Iris pigment epithelial cell (primary cell): ENCODE measurements around the gene ATP6V0C.

Experiments
- DNase-seq: peaks from one replicate; pipeline ENCODE4 v3.0.0-alpha.2; 2011; ENCODE audit warnings: low read depth

Gene ATP6V0C

DNA sequence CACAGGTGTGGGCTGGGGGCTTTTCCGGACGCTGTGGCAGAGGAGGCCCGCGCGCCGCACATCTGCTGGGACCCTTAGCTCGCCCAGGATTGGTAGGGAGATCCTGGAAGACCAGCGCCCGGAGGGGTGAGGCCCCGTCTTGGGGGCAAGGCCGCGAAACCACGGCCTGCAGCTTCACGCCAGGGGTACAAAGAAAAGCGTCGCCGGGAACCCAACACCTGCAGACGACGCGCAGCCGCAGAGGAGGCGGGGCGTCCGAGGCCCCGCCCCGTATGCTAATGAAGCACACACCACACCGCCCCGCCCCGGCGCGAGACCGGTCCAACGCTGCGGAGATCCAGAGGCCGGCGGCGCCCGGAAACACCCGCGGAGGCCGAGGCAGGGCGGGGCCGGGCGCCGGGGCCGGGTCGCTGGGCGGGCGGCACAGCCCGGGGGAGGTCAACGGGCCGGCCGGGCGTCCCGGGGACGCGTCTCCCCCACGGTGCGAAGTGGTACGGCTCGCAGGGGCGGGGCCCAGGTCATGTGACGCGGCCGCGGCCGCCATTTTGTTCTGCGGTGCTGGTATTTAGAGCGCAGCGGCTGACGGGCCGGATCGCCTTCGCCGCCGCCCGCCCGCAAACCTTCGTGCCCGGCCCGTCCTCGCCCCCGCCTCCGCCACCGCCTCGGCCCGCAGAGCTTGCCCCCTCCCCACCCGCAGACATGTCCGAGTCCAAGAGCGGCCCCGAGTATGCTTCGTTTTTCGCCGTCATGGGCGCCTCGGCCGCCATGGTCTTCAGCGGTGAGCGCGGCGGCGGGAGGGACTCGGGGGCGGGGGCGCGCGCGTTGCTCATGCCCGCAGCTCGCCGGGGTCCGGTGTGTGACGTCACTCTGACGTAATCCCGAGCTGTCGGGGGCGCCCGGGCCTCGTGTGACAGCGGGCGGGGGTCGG lies at the start of gene ATP6V0C:
Gene ATP6V0C, plus strand, starts transcription at position 548 of the 928 bp plus-strand sequence. Its CDS starts 152 bp downstream, at position 700.
- peak; percentile 84 for DNase-seq

DNA sequence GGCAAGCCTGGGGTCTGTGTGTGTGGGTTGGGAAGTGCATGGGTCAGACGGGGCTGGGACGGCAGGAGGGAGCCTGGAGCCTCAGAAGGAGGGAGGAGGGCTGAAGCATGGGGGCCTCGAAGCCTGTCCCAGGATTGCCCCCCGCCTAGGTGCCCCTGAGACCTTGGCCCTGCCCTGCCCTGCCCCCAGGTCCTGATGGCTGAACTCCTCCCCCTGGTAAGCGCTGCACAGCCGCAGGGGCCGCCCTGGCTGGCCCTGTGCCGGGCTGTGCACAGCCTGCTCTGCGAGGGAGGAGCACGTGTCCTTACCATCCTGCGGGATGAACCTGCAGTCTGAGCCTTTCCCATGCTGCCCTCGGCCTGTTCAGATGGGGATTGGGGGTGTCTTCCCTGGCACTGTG lies 49.4 kb upstream of the ATP6V0C start:
- DNase-seq, result no peak

DNA sequence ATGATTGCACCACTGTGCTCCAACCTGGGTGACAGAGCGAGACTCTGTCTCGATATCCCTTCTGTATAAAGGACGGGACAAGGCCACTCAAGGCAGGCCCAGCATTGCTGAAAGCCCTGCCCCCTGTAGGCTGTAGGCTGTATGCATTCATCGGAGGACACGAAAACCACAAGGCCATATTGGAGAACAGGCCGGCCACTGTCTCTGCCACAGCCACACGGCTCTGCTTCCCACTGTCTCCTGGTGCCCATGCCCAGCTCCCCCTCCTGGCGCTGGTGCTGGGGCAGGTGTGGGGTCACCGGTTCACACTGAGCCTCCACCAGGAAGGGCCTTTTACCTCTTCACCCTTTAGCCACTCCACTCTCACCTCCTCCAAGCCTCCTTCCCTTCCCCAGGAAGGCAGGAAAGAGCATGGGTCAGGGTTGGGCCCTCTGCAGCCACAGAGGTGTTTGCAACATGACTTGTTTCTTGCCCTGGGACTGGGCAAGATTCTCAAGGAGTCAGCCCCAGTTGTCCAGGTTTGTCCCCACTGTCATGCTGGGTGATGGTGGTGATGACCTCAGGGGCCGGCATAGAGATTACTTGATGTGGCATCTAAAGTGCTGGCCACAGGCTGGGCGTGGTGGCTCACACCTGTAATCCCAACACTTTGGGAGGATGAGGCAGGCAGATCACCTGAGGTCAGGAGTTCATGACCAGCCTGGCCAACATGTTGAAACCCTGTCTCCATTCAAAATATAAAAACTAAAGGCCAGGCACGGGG lies 47.9 kb upstream of the ATP6V0C start:
- DNase-seq, result no peak

DNA sequence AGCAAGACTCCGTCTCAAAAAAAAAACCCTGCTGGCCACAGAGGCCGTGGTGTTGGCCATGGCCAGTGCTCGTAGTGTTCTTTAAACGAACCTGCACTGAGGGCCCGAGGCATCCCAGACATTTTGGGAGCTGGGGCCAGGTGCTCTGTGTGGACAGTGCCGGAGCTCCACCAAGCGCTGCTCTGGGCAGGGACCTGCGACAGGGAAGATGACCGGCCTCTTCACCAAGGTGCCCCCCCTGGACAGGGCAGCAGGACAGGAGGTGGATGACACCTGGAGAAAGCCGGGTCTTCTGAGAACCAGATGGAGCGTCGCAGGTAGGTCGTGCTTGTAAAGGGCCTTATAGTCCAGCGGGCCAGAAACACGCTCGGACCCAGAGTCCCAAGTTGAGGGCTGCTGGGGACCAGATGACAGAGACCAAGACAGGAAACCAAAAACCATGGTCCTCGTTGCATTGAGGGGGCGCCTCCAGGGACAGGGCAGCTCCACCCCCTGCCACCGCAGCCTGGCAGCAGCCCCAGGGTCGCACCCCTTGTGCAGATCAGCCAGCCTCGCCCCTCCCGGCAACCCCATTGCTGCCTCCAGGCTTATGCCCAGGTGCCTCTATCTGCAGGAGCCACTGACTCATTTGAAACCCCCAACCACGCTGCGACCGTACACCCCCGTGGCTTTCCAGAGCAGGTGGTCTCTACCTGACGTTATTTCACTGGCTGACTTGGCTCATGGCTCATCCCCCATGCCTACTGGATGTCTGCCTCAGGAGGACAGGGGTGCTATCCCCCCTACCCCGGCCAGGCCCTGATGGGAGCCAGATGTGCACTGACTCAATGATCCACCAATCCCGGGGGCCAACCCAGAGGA lies 46.9 kb upstream of the ATP6V0C start:
- no peak for DNase-seq

DNA sequence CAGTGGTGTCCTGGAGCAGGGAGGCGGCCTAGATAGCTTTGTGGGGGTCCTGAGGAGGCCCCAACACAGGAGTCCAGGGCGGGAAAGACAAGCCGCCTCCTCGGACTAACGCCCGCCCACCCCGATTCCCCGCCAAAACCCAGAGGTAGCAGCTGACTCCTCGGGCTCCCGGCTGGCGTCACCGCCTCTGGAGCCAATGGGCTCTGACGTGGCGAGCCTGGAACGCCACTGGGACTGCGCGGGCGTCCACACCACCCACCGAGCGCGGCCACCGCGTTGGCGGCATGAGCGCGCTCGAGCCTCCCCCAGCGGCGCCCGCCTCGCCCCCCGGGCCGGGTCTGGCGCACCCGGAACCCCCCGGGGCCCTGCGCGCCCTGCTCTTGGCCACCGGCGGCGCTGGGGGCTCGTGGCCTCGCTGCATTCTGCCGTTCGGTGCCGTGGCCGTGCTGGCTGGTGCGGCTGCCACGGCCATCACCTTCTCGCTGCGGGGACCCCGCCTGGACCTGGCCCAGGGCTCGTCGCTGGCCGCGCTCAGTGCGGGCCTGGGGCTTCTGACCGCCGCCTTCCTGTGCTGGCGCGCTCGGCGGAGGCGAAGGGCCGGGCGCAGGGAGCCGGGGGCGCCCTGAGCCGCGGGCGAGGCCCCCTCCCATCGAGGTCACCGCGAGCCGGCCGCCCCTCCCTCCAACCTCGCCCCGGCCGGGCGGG lies 46.1 kb upstream of the ATP6V0C start:
- DNase-seq, result peak; percentile 51

DNA sequence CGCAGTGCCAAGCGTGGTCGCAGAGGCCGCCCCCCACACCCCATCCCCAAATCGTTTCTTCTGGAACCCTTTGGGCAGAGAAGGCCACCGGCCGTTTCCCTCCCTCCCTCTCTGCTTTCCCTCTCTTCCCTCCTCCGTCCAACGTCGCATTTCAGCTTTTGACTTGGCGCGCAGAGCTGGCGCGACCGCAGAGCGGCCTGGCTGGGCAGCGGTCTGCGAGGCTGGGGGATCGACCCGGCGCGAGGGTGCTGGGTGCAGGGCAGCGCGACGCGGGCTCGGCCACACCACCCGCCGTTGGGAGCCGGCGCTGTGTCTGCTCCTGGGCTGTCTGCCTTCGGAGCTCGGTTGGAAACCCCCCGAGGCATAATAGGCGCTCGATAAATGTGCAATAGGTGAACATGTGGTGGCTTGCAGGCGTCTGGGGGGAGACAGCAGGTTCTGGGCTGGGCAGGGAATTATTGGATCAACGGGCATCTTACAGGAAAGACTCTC lies 45.5 kb upstream of the ATP6V0C start:
- no peak for DNase-seq

GRCh38 chr16:2468725-2469398 lies 44.9 kb upstream of the ATP6V0C start:
- DNase-seq, result no peak

- DNase-seq, result no peak
These were observed 44.1 kb upstream of the ATP6V0C start for GRCh38 chr16:2469399-2470233.

DNA sequence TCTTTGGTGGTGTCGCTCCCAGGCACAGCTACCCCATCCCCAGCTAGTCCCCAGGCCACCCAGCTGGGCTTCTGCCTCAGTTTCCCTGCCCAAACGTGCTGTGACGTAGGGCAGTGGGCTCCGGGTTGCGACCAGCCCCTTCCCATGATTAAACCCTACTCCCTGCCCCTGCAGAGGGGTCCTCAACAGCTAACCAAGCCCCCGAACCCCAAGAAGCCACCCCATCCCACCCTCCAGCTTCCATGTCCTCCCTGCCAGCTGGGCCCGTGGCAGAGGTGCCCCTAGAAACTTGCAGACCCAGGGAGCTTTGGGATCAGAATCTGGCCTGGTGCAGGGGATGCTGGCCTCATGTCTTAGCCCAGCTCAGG lies 43.5 kb upstream of the ATP6V0C start:
- DNase-seq, result no peak

GRCh38 chr16:2470603-2471015 lies 43.1 kb upstream of the ATP6V0C start:
- DNase-seq, result no peak

- DNase-seq, result no peak
These were observed 42.6 kb upstream of the ATP6V0C start, which contains the start of gene NTN3 for GRCh38 chr16:2471016-2471652. NTN3 (plus strand) TSS chr16:2471297; CDS start chr16:2471702, 405 bp downstream.

DNA sequence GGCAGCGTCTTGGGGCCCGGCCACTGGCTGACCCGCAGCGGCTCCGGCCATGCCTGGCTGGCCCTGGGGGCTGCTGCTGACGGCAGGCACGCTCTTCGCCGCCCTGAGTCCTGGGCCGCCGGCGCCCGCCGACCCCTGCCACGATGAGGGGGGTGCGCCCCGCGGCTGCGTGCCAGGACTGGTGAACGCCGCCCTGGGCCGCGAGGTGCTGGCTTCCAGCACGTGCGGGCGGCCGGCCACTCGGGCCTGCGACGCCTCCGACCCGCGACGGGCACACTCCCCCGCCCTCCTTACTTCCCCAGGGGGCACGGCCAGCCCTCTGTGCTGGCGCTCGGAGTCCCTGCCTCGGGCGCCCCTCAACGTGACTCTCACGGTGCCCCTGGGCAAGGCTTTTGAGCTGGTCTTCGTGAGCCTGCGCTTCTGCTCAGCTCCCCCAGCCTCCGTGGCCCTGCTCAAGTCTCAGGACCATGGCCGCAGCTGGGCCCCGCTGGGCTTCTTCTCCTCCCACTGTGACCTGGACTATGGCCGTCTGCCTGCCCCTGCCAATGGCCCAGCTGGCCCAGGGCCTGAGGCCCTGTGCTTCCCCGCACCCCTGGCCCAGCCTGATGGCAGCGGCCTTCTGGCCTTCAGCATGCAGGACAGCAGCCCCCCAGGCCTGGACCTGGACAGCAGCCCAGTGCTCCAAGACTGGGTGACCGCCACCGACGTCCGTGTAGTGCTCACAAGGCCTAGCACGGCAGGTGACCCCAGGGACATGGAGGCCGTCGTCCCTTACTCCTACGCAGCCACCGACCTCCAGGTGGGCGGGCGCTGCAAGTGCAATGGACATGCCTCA lies 41.9 kb upstream of the ATP6V0C start:
- no peak for DNase-seq

GRCh38 chr16:2472488-2472864 lies 41.3 kb upstream of the ATP6V0C start:
- no peak for DNase-seq

GRCh38 chr16:2472885-2473445 lies 40.8 kb upstream of the ATP6V0C start:
- DNase-seq, result no peak

DNA sequence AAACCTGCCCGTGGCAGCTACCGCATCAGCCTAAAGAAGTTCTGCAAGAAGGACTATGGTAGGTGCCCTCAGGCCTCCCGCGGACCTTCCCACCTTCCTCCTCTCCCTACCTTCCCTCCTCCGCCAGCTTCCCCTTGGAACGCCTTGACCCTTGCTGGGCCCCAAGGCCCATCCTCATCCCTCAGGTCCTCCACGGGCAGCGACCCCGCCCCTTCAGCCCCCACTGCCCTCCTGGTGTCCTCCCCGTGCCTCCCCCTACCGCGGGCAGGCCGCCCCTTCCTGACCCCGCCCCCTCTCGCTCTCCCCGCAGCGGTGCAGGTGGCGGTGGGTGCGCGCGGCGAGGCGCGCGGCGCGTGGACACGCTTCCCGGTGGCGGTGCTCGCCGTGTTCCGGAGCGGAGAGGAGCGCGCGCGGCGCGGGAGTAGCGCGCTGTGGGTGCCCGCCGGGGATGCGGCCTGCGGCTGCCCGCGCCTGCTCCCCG lies 40.3 kb upstream of the ATP6V0C start:
- DNase-seq, result no peak

GRCh38 chr16:2473999-2474876 lies 39.5 kb upstream of the ATP6V0C start:
- peak; percentile 50 for DNase-seq

- peak; percentile 70 for DNase-seq
These were observed 38.8 kb upstream of the ATP6V0C start, which contains the start of gene TBC1D24 for GRCh38 chr16:2474877-2475412. TBC1D24 (plus strand) TSS chr16:2475127; CDS start chr16:2496149, 21,022 bp downstream.
